ENCODE measurements around the gene SRP9. TPM values are rescaled to one million over a fixed set of nuclear protein-coding genes. Genes with fewer than 3 reads are reported as not detected.

The SRP9 gene
- 262 and 343 TPM in 2 replicates for total RNA-seq

GRCh38 chr1:225777583-225778336, at the start of gene SRP9:
Gene SRP9, plus strand, starts transcription at chr1:225777826. Its CDS starts 115 bp downstream, at chr1:225777941.

GRCh38 chr1:225809842-225810578, 32.4 kb downstream of the SRP9 start, which contains the start of gene EPHX1:
Gene EPHX1, plus strand, starts transcription at chr1:225810124. Its CDS starts 18,606 bp downstream, at chr1:225828730.

Other genes with a start within 250 kb of the SRP9 start
- 132 and 134 TPM in 2 replicates for gene ENAH, start 124.7 kb upstream of the SRP9 start, total RNA-seq
- 16.6 and 20.5 TPM in 2 replicates for gene EPHX1, start 32.3 kb downstream of the SRP9 start, total RNA-seq
- 19.6 and 29.4 TPM in 2 replicates for gene TMEM63A, start 104.6 kb downstream of the SRP9 start, total RNA-seq
- not detected in 2 replicates for gene LEFTY1, start 111.3 kb downstream of the SRP9 start, total RNA-seq
- 40.1 and 44.2 TPM in 2 replicates for gene PYCR2, start 146.4 kb downstream of the SRP9 start, total RNA-seq
- gene LEFTY2, start 163.4 kb downstream of the SRP9 start, total RNA-seq: not detected in 2 replicates
- gene SDE2, start 221.5 kb downstream of the SRP9 start, total RNA-seq: 26.7 TPM in 2 replicates